Smooth muscle cell of bladder (primary cell): ENCODE data around the gene THADA. TPM values are rescaled to one million over a fixed set of nuclear protein-coding genes. Genes with fewer than 3 reads are reported as not detected.

ENCODE experiments used
- total RNA-seq: library from RNA; depleted of rRNA; stranded (reverse); fragments of >200 nt; gene quantifications from 2 replicates; pipeline ENCODE4 v1.2.3, GENCODE V29; 2014

THADA gene
- total RNA-seq, result 26.3 and 34.8 TPM in 2 replicates

GRCh38 chr2:43595603-43596412, at the start of gene THADA:
TSS of gene THADA (minus strand) at chr2:43596038. CDS start at chr2:43592392, 3,646 bp downstream.

GRCh38 chr2:43637030-43637803, 41.4 kb upstream of the THADA start, which contains the start of gene PLEKHH2:
TSS of gene PLEKHH2 (plus strand) at chr2:43637260. CDS start at chr2:43644674, 7,414 bp downstream.

GRCh38 chr2:43226558-43226954, 369.3 kb downstream of the THADA start, which contains the start of gene ZFP36L2:
TSS of gene ZFP36L2 (minus strand) at chr2:43226606. CDS start at chr2:43226315, 291 bp downstream.

Other genes starting within 250 kb of the THADA start
- 4.6 and 5.3 TPM in 2 replicates for gene PLEKHH2, start 41.2 kb upstream of the THADA start, total RNA-seq
- 0.57 and 0.74 TPM in 2 replicates for gene C1GALT1C1L, start 80.4 kb upstream of the THADA start, total RNA-seq
- gene DYNC2LI1, start 178.0 kb upstream of the THADA start, total RNA-seq, result 19.9 and 26.7 TPM in 2 replicates
- gene ABCG5, start 242.8 kb upstream of the THADA start, total RNA-seq, result not detected in 2 replicates
- gene ABCG8, start 242.9 kb upstream of the THADA start, total RNA-seq, result not detected in 2 replicates